K562 (cell line): Measurements from ENCODE around the gene ZNF563. TPM values are rescaled to one million over a fixed set of nuclear protein-coding genes. Genes with fewer than 3 reads are reported as not detected.

Experiments
- ARID4B ChIP-seq: sonication (generic); formaldehyde crosslinking; IDR thresholded peaks from 2 replicates; pipeline ENCODE4 v1.8.0; 2022; ENCODE audit warnings: mild to moderate bottlenecking, missing genetic modification reagents
- DMBX1 ChIP-seq: fragments of 250-450 bp; sonication (Bioruptor Pico); IDR thresholded peaks from 2 replicates; pipeline ENCODE4 v1.8.0; 2022; ENCODE audit warnings: inconsistent platforms, mild to moderate bottlenecking, moderate library complexity, borderline replicate concordance
- ELF1 ChIP-seq: fragments of 200-800 bp; sonication (Bioruptor generic); IDR thresholded peaks from 2 replicates; pipeline ENCODE4 v1.6.1; 2016; ENCODE audit warnings: missing genetic modification characterization, missing compliant biosample characterization
- FOXA3 ChIP-seq, 2 experiments: fragments of 450-650 bp in 1 of 2; sonication (generic) in 1 of 2; formaldehyde crosslinking; IDR thresholded peaks in 1 of 2; conservative IDR thresholded peaks in 1 of 2; 2 replicates each; pipeline versions ENCODE4 v1.4.0 to v1.8.0; 2020 to 2022; ENCODE audit warnings: mild to moderate bottlenecking in 2 of 2, missing genetic modification reagents in 1 of 2
- RBM17 ChIP-seq: fragments of 200-400 bp; formaldehyde crosslinking; IDR thresholded peaks from 2 replicates; pipeline ENCODE4 v1.6.1; 2017; ENCODE audit warnings: low read depth, mild to moderate bottlenecking, low read length, borderline replicate concordance
- ZBTB8A ChIP-seq: fragments of 450-650 bp; IDR thresholded peaks from 2 replicates; pipeline ENCODE4 v1.6.1; 2018; ENCODE audit warnings: mild to moderate bottlenecking, moderate library complexity; ENCODE audit not compliant: partially characterized antibody
- polyA plus RNA-seq, 8 experiments: library from polyadenylated mRNA; depleted of rRNA in 4 of 8; stranded (reverse) in 5 of 8; unstranded in 3 of 8; fragments of >200 nt; fragmentation: Nextera tagmentation in 2 of 8; fragmentation: Illumina TruSeq in 1 of 8; extraction: Ambion mirVana in 2 of 8; extraction: Trizol in 1 of 8; gene quantifications; 2 replicates each; pipeline versions ENCODE4 v1.2.1 to v1.2.3, GENCODE V29; 2011 to 2014; ENCODE audit warnings: inconsistent platforms in 1 of 8, missing spikeins in 1 of 8
- total RNA-seq, 7 experiments: library from RNA; depleted of rRNA in 6 of 7; stranded (reverse); fragments of >200 nt in 6 of 7; fragmentation: Illumina TruSeq in 2 of 7; extraction: Trizol in 2 of 7; gene quantifications; 2 replicates each; pipeline versions ENCODE4 v1.2.1 to v1.2.3, GENCODE V29; 2011 to 2021; ENCODE audit warnings: low replicate concordance in 1 of 7
- TF ChIP-seq, protein P1 (sequence below): fragments of 450-650 bp; IDR thresholded peaks from 2 replicates; pipeline ENCODE4 v1.6.1; 2016; ENCODE audit warnings: mild to moderate bottlenecking, moderate library complexity
- TF ChIP-seq, protein P2 (sequence below): sonication (generic); formaldehyde crosslinking; IDR thresholded peaks from 2 replicates; pipeline ENCODE4 v1.8.1; 2023; ENCODE audit warnings: mild to moderate bottlenecking, missing genetic modification reagents, moderate library complexity

The ZNF563 gene
- total and polyA plus RNA-seq, 9 of the 15 experiments (the other 6 are each of a cell fraction or from before 2014, with no cell fraction given), result 0.37 to 2.9 (median 0.74) TPM

GRCh38 chr19:12364391-12365235, 31.2 kb upstream of the ZNF563 start (continued):
- TF ChIP-seq, protein P1, sequence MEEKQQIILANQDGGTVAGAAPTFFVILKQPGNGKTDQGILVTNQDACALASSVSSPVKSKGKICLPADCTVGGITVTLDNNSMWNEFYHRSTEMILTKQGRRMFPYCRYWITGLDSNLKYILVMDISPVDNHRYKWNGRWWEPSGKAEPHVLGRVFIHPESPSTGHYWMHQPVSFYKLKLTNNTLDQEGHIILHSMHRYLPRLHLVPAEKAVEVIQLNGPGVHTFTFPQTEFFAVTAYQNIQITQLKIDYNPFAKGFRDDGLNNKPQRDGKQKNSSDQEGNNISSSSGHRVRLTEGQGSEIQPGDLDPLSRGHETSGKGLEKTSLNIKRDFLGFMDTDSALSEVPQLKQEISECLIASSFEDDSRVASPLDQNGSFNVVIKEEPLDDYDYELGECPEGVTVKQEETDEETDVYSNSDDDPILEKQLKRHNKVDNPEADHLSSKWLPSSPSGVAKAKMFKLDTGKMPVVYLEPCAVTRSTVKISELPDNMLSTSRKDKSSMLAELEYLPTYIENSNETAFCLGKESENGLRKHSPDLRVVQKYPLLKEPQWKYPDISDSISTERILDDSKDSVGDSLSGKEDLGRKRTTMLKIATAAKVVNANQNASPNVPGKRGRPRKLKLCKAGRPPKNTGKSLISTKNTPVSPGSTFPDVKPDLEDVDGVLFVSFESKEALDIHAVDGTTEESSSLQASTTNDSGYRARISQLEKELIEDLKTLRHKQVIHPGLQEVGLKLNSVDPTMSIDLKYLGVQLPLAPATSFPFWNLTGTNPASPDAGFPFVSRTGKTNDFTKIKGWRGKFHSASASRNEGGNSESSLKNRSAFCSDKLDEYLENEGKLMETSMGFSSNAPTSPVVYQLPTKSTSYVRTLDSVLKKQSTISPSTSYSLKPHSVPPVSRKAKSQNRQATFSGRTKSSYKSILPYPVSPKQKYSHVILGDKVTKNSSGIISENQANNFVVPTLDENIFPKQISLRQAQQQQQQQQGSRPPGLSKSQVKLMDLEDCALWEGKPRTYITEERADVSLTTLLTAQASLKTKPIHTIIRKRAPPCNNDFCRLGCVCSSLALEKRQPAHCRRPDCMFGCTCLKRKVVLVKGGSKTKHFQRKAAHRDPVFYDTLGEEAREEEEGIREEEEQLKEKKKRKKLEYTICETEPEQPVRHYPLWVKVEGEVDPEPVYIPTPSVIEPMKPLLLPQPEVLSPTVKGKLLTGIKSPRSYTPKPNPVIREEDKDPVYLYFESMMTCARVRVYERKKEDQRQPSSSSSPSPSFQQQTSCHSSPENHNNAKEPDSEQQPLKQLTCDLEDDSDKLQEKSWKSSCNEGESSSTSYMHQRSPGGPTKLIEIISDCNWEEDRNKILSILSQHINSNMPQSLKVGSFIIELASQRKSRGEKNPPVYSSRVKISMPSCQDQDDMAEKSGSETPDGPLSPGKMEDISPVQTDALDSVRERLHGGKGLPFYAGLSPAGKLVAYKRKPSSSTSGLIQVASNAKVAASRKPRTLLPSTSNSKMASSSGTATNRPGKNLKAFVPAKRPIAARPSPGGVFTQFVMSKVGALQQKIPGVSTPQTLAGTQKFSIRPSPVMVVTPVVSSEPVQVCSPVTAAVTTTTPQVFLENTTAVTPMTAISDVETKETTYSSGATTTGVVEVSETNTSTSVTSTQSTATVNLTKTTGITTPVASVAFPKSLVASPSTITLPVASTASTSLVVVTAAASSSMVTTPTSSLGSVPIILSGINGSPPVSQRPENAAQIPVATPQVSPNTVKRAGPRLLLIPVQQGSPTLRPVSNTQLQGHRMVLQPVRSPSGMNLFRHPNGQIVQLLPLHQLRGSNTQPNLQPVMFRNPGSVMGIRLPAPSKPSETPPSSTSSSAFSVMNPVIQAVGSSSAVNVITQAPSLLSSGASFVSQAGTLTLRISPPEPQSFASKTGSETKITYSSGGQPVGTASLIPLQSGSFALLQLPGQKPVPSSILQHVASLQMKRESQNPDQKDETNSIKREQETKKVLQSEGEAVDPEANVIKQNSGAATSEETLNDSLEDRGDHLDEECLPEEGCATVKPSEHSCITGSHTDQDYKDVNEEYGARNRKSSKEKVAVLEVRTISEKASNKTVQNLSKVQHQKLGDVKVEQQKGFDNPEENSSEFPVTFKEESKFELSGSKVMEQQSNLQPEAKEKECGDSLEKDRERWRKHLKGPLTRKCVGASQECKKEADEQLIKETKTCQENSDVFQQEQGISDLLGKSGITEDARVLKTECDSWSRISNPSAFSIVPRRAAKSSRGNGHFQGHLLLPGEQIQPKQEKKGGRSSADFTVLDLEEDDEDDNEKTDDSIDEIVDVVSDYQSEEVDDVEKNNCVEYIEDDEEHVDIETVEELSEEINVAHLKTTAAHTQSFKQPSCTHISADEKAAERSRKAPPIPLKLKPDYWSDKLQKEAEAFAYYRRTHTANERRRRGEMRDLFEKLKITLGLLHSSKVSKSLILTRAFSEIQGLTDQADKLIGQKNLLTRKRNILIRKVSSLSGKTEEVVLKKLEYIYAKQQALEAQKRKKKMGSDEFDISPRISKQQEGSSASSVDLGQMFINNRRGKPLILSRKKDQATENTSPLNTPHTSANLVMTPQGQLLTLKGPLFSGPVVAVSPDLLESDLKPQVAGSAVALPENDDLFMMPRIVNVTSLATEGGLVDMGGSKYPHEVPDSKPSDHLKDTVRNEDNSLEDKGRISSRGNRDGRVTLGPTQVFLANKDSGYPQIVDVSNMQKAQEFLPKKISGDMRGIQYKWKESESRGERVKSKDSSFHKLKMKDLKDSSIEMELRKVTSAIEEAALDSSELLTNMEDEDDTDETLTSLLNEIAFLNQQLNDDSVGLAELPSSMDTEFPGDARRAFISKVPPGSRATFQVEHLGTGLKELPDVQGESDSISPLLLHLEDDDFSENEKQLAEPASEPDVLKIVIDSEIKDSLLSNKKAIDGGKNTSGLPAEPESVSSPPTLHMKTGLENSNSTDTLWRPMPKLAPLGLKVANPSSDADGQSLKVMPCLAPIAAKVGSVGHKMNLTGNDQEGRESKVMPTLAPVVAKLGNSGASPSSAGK, result peak; percentile 13; the same call in 1 of the 2 replicates
- TF ChIP-seq FOXA3 (CRISPR knock-in tag; conservative IDR thresholded peaks at IDR 0.05 in 1 of 2, IDR thresholded peaks at IDR 0.05 in 1 of 2) (0 out of 4 replicates have a peak, but pooled peaks of 1 of the 2 experiments have one; percentile 23), ARID4B (CRISPR knock-in tag) (0 out of 2 replicates have a peak, but pooled peaks have one; percentile 35), DMBX1 (no peak), ZBTB8A (no peak), ELF1 (no peak), RBM17 (no peak)
- TF ChIP-seq, protein P2, sequence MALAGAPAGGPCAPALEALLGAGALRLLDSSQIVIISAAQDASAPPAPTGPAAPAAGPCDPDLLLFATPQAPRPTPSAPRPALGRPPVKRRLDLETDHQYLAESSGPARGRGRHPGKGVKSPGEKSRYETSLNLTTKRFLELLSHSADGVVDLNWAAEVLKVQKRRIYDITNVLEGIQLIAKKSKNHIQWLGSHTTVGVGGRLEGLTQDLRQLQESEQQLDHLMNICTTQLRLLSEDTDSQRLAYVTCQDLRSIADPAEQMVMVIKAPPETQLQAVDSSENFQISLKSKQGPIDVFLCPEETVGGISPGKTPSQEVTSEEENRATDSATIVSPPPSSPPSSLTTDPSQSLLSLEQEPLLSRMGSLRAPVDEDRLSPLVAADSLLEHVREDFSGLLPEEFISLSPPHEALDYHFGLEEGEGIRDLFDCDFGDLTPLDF (CRISPR knock-in tag), result no peak
